Measurements from ENCODE around the gene BPIFB3. TPM values are rescaled to one million over a fixed set of nuclear protein-coding genes. Genes with fewer than 3 reads are reported as not detected.

Gene BPIFB3
- total RNA-seq, 2 experiments from 2014 or later: not detected

GRCh38 chr20:33076662-33077372 is 23.1 kb downstream of the BPIFB3 start:
- H3K4me1 Mint-ChIP-seq (ENCODE audit: low read depth): no peaks in the 10 kb centered on the region
- H3K27ac Mint-ChIP-seq: no peak overlapping the region
- no peak overlapping the region for H3K4me3 Mint-ChIP-seq
- H3K36me3 Mint-ChIP-seq (ENCODE audit: low read depth): no peaks in the 10 kb centered on the region
- DNase-seq: peak; percentile 29
- no peaks in the 10 kb centered on the region for H3K9me3 Mint-ChIP-seq
- intact Hi-C loops (cut with micrococcal nuclease): loop anchor here (1.0 to 5.0 kb wide), 2 partner anchors 175 to 285 kb away; no protein-coding TSS in a partner anchor
- CTCF ChIA-PET: interaction anchor here (1.0 to 1.7 kb wide), 6 partner anchors 27 to 298 kb away, joined by 3 to 4 read pairs (median 4); no protein-coding TSS in a partner anchor
- no peaks in the 10 kb centered on the region for H3K27me3 Mint-ChIP-seq (ENCODE audit: low read depth)

- no peaks in the 10 kb centered on the region for H3K4me1 Mint-ChIP-seq (ENCODE audit: low read depth)
- no peak within 1 kb of the TSS for H3K4me3 Mint-ChIP-seq
- intact Hi-C loops (cut with micrococcal nuclease): loop anchor here (5.0 kb wide), 1 partner anchor 287 kb away; no protein-coding TSS in a partner anchor
- H3K27ac Mint-ChIP-seq: no peak within 1 kb of the TSS
- H3K36me3 Mint-ChIP-seq (ENCODE audit: low read depth): no peaks in the 10 kb centered on the region
- DNase-seq: no peak
- H3K9me3 Mint-ChIP-seq: no peaks in the 10 kb centered on the region
- CTCF ChIA-PET: interaction anchor here (1.2 kb wide), 1 partner anchor 17 kb away, joined by 3 read pairs; no protein-coding TSS in a partner anchor
- H3K27me3 Mint-ChIP-seq (ENCODE audit: low read depth): no peaks in the 10 kb centered on the region
These were observed 25.6 kb downstream of the BPIFB3 start, which contains the start of gene BPIFB4 for GRCh38 chr20:33079259-33079658. Gene BPIFB4 (plus strand): TSS chr20:33079643. CDS start chr20:33081527, 1,884 bp downstream.

GRCh38 chr20:33081411-33082154 is 27.9 kb downstream of the BPIFB3 start:
- Mint-ChIP-seq H3K9me3 (no peaks in the 10 kb centered on the region), H3K4me1 (ENCODE audit: low read depth) (no peaks in the 10 kb centered on the region), H3K27ac (no peak overlapping the region), H3K36me3 (ENCODE audit: low read depth) (no peaks in the 10 kb centered on the region), H3K4me3 (no peak overlapping the region), H3K27me3 (ENCODE audit: low read depth) (no peaks in the 10 kb centered on the region)
- CTCF ChIA-PET: no interaction called here
- no peak for DNase-seq
- intact Hi-C loops (cut with micrococcal nuclease): no loop called here

- no peaks in the 10 kb centered on the region for H3K27me3 Mint-ChIP-seq (ENCODE audit: low read depth)
- no peak overlapping the region for H3K27ac Mint-ChIP-seq
- H3K36me3 Mint-ChIP-seq (ENCODE audit: low read depth): no peaks in the 10 kb centered on the region
- CTCF ChIA-PET: no interaction called here
- H3K4me3 Mint-ChIP-seq: no peak overlapping the region
- DNase-seq: no peak
- H3K4me1 Mint-ChIP-seq (ENCODE audit: low read depth): no peaks in the 10 kb centered on the region
- no peaks in the 10 kb centered on the region for H3K9me3 Mint-ChIP-seq
- intact Hi-C loops (cut with micrococcal nuclease): no loop called here
These were observed 28.8 kb downstream of the BPIFB3 start for GRCh38 chr20:33082546-33082945.

GRCh38 chr20:33083544-33084340 is 30.0 kb downstream of the BPIFB3 start:
- Mint-ChIP-seq H3K27me3 (ENCODE audit: low read depth) (no peaks in the 10 kb centered on the region), H3K36me3 (ENCODE audit: low read depth) (no peaks in the 10 kb centered on the region), H3K9me3 (no peaks in the 10 kb centered on the region), H3K4me3 (no peak overlapping the region), H3K4me1 (ENCODE audit: low read depth) (no peaks in the 10 kb centered on the region), H3K27ac (no peak overlapping the region)
- CTCF ChIA-PET: interaction anchor here (0.6 to 0.9 kb wide), 2 partner anchors 79 to 188 kb away, joined by 4 to 7 read pairs; partner anchors contain the start of gene SUN5
- intact Hi-C loops (cut with micrococcal nuclease): no loop called here
- DNase-seq: no peak

- DNase-seq: no peak
- CTCF ChIA-PET: interaction anchor here (0.6 kb wide), 1 partner anchor 189 kb away, joined by 7 read pairs; no protein-coding TSS in a partner anchor
- intact Hi-C loops (cut with micrococcal nuclease): no loop called here
These were observed 31.0 kb downstream of the BPIFB3 start for GRCh38 chr20:33084722-33085121.

GRCh38 chr20:33086052-33086722 is 32.5 kb downstream of the BPIFB3 start:
- intact Hi-C loops (cut with micrococcal nuclease): no loop called here
- Mint-ChIP-seq H3K27me3 (ENCODE audit: low read depth) (no peaks in the 10 kb centered on the region), H3K9me3 (no peaks in the 10 kb centered on the region), H3K27ac (no peak overlapping the region), H3K4me1 (ENCODE audit: low read depth) (no peaks in the 10 kb centered on the region), H3K4me3 (no peak overlapping the region), H3K36me3 (ENCODE audit: low read depth) (no peaks in the 10 kb centered on the region)
- DNase-seq: no peak
- CTCF ChIA-PET: interaction anchor here (1.1 kb wide), 1 partner anchor 140 kb away, joined by 3 read pairs; no protein-coding TSS in a partner anchor

More at GRCh38 chr20:33084722-33085121, 31.0 kb downstream of the BPIFB3 start:
- Mint-ChIP-seq H3K9me3 (no peaks in the 10 kb centered on the region), H3K27ac (no peak overlapping the region), H3K4me1 (ENCODE audit: low read depth) (no peaks in the 10 kb centered on the region), H3K4me3 (no peak overlapping the region), H3K27me3 (ENCODE audit: low read depth) (no peaks in the 10 kb centered on the region), H3K36me3 (ENCODE audit: low read depth) (no peaks in the 10 kb centered on the region)

- no peak for DNase-seq
- Mint-ChIP-seq H3K27me3 (ENCODE audit: low read depth) (no peaks in the 10 kb centered on the region), H3K4me3 (no peak overlapping the region), H3K4me1 (ENCODE audit: low read depth) (peaks cover 2% of the 10 kb centered on the region), H3K9me3 (no peaks in the 10 kb centered on the region), H3K27ac (no peak overlapping the region), H3K36me3 (ENCODE audit: low read depth) (no peaks in the 10 kb centered on the region)
- intact Hi-C loops (cut with micrococcal nuclease): loop anchor here (10.0 kb wide), 1 partner anchor 416 kb away; the partner anchor contains the start of gene C20orf203
- CTCF ChIA-PET: no interaction called here
These were observed 37.4 kb downstream of the BPIFB3 start for GRCh38 chr20:33091147-33091546.

GRCh38 chr20:33091693-33092092 is 38.0 kb downstream of the BPIFB3 start:
- CTCF ChIA-PET: no interaction called here
- H3K36me3 Mint-ChIP-seq (ENCODE audit: low read depth): no peaks in the 10 kb centered on the region
- intact Hi-C loops (cut with micrococcal nuclease): loop anchor here (10.0 kb wide), 1 partner anchor 417 kb away; the partner anchor contains the start of gene C20orf203
- H3K9me3 Mint-ChIP-seq: no peaks in the 10 kb centered on the region
- no peaks in the 10 kb centered on the region for H3K27me3 Mint-ChIP-seq (ENCODE audit: low read depth)
- DNase-seq: no peak
- H3K27ac Mint-ChIP-seq: no peak overlapping the region
- no peak overlapping the region for H3K4me3 Mint-ChIP-seq
- peaks cover 2% of the 10 kb centered on the region for H3K4me1 Mint-ChIP-seq (ENCODE audit: low read depth)

- Mint-ChIP-seq H3K27me3 (ENCODE audit: low read depth) (no peaks in the 10 kb centered on the region), H3K27ac (no peak overlapping the region), H3K4me3 (no peak overlapping the region), H3K4me1 (ENCODE audit: low read depth) (peaks cover 2% of the 10 kb centered on the region), H3K36me3 (ENCODE audit: low read depth) (no peaks in the 10 kb centered on the region), H3K9me3 (no peaks in the 10 kb centered on the region)
- intact Hi-C loops (cut with micrococcal nuclease): loop anchor here (10.0 kb wide), 1 partner anchor 418 kb away; the partner anchor contains the start of gene C20orf203
- DNase-seq: peak; percentile 8
- CTCF ChIA-PET: no interaction called here
These were observed 38.7 kb downstream of the BPIFB3 start for GRCh38 chr20:33092361-33092760.

GRCh38 chr20:33093074-33093473 is 39.4 kb downstream of the BPIFB3 start:
- H3K27me3 Mint-ChIP-seq (ENCODE audit: low read depth): no peaks in the 10 kb centered on the region
- CTCF ChIA-PET: no interaction called here
- H3K4me1 Mint-ChIP-seq (ENCODE audit: low read depth): peaks cover 2% of the 10 kb centered on the region
- DNase-seq: no peak
- no peaks in the 10 kb centered on the region for H3K36me3 Mint-ChIP-seq (ENCODE audit: low read depth)
- intact Hi-C loops (cut with micrococcal nuclease): loop anchor here (10.0 kb wide), 1 partner anchor 418 kb away; the partner anchor contains the start of gene C20orf203
- no peak overlapping the region for H3K4me3 Mint-ChIP-seq
- H3K9me3 Mint-ChIP-seq: no peaks in the 10 kb centered on the region
- no peak overlapping the region for H3K27ac Mint-ChIP-seq
